Endothelial cell (in vitro differentiated cells): ENCODE results near the gene FAM107A. TPM values are rescaled to one million over a fixed set of nuclear protein-coding genes. Genes with fewer than 3 reads are reported as not detected.
"Not testable (repeated sequence)": the region's sequence is repeated elsewhere in the genome, so short reads cannot be mapped to it uniquely, and the experiment has no call there.

ENCODE experiments used
- DNase-seq: peaks from one replicate; pipeline ENCODE4 v3.0.0; 2021; ENCODE audit warnings: low spot score
- H3K27ac Mint-ChIP-seq: one replicate; pipeline ENCODE4 v1.8.0; 2021; ENCODE audit warnings: mixed read lengths, inconsistent platforms; ENCODE audit not compliant: unreplicated experiment
- H3K27me3 Mint-ChIP-seq: one replicate; pipeline ENCODE4 v1.8.0; 2021; ENCODE audit warnings: mild to moderate bottlenecking, moderate library complexity, mixed read lengths, inconsistent platforms; ENCODE audit not compliant: unreplicated experiment
- H3K36me3 Mint-ChIP-seq: one replicate; pipeline ENCODE4 v1.8.0; 2021; ENCODE audit warnings: mild to moderate bottlenecking, low read depth, mixed read lengths, inconsistent platforms; ENCODE audit not compliant: unreplicated experiment
- H3K4me1 Mint-ChIP-seq: one replicate; pipeline ENCODE4 v1.8.0; 2021; ENCODE audit warnings: mild to moderate bottlenecking, mixed read lengths, inconsistent platforms; ENCODE audit not compliant: unreplicated experiment
- H3K4me3 Mint-ChIP-seq: one replicate; pipeline ENCODE4 v1.8.0; 2021; ENCODE audit warnings: mild to moderate bottlenecking, mixed read lengths, inconsistent platforms; ENCODE audit not compliant: unreplicated experiment
- H3K9me3 Mint-ChIP-seq: one replicate; pipeline ENCODE4 v1.8.0; 2021; ENCODE audit warnings: mixed read lengths, inconsistent platforms; ENCODE audit not compliant: unreplicated experiment
- CTCF ChIP-seq: fragments of 200-600 bp; sonication (generic); IDR thresholded peaks from one replicate; pipeline ENCODE4 v1.5.0; 2021; ENCODE audit warnings: antibody characterized with exemption; ENCODE audit not compliant: unreplicated experiment
- total RNA-seq: library from RNA; stranded (reverse); fragmentation: NEBNext Ultra II Directional; extraction: Animal tissue kit (Norgen Biotek cat#: 25700); gene quantifications from one replicate; pipeline ENCODE4 v1.2.1, GENCODE V29; 2021; ENCODE audit not compliant: unreplicated experiment

The FAM107A gene
- total RNA-seq, 1 donor from 2014 or later, result 0.18 TPM

- Mint-ChIP-seq H3K36me3 (peaks cover 4% of the 10 kb centered on the region), H3K27ac (no peak overlapping the region), H3K27me3 (peaks cover 7% of the 10 kb centered on the region), H3K4me1 (peaks cover 11% of the 10 kb centered on the region), H3K4me3 (no peak overlapping the region), H3K9me3 (no peaks in the 10 kb centered on the region)
- no peak for TF ChIP-seq CTCF
- no peak for DNase-seq
These were observed 48.6 kb downstream of the FAM107A start for GRCh38 chr3:58528629-58529028.

DNA sequence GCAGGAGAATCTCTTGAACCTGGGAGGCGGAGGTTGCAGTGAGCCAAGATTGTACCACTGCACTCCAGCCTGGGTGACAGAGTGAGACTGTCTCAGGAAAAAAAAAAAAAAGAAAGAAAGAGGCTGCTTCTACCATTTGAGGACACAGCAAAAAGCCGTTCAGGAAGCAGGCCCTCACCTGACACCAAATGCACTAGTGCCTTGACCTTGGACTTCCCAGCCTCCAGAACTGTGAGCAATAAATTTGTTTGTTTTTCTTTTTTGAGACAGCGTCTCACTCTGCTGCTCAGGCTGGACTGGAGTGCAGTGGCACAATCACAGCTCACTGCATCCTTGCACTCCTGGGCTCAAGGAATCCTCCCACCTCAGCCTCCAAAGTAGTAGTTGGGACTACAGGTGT, 49.8 kb downstream of the FAM107A start:
- DNase-seq, H3K4me3 Mint-ChIP-seq, H3K9me3 Mint-ChIP-seq, H3K36me3 Mint-ChIP-seq, H3K27me3 Mint-ChIP-seq, H3K4me1 Mint-ChIP-seq, H3K27ac Mint-ChIP-seq: not testable (repeated sequence)

- TF ChIP-seq CTCF, result no peak
- Mint-ChIP-seq H3K4me1 (peaks cover 13% of the 10 kb centered on the region), H3K27me3 (peaks cover 2% of the 10 kb centered on the region), H3K4me3 (no peak overlapping the region), H3K27ac (no peak overlapping the region), H3K36me3 (peaks cover 4% of the 10 kb centered on the region), H3K9me3 (no peaks in the 10 kb centered on the region)
- DNase-seq, result no peak
These were observed 50.7 kb downstream of the FAM107A start for GRCh38 chr3:58526515-58526957.

- Mint-ChIP-seq H3K36me3 (peaks cover 4% of the 10 kb centered on the region), H3K4me1 (peaks cover 15% of the 10 kb centered on the region), H3K27me3 (peaks cover 4% of the 10 kb centered on the region), H3K27ac (no peak overlapping the region), H3K4me3 (no peak overlapping the region), H3K9me3 (no peaks in the 10 kb centered on the region)
- DNase-seq, result no peak
- TF ChIP-seq CTCF, result no peak
These were observed 52.8 kb downstream of the FAM107A start for GRCh38 chr3:58524326-58524888.

GRCh38 chr3:58522759-58523425, 54.3 kb downstream of the FAM107A start:
- no peak for DNase-seq
- no peak for TF ChIP-seq CTCF
- H3K27me3 Mint-ChIP-seq, result peaks cover 7% of the 10 kb centered on the region
- no peak overlapping the region for H3K27ac Mint-ChIP-seq
- no peak overlapping the region for H3K4me3 Mint-ChIP-seq
- H3K36me3 Mint-ChIP-seq, result peaks cover 4% of the 10 kb centered on the region
- H3K4me1 Mint-ChIP-seq, result peaks cover 8% of the 10 kb centered on the region
- no peaks in the 10 kb centered on the region for H3K9me3 Mint-ChIP-seq
